NOMO-1 (cell line): ENCODE data around the gene GAD1.

Experiments used
- DNase-seq, 2 experiments: peaks; one replicate each; lab custom pipeline; 2025; ENCODE audit not compliant: unreplicated experiment in 2 of 2; lab: John Stamatoyannopoulos, UW

GAD1 gene

DNA sequence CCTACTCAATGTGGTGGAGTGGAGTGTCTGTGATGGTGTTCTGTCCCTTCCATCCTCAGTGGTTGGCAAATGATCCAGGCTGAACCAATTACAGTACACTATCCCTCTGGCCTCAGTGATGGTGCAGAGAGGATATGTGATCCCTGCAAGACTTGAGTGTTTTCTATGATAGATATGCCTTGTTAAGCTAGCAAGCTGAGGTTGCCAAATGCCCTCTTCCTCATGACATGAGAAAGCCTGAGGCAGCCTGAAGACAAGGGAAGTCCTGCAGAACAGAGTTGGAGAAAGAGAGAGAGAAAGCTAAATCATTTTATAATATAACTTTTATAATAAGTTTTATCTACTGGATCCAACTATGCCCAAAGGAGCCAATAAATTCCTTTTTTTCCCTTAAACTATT is 70.8 kb downstream of the GAD1 start:
- DNase-seq: no peak

DNA sequence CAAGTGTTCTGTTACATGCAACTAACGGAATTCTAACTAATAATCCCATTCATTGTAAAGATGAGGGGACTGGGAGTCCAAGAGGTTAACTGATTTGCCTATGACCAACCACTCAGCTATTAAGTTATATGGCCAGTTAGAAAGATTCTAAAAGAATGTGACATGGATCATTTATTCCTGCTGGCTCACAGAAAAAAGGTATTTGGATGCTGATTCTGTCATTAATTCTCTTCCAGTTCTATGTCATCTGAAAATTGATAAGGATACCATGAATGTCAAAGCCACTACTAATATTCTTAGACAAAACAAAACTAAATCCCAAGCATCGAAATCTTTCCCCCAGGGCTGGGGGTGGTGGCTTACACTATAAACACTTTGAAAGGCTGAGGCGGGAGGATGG is 71.2 kb downstream of the GAD1 start:
- no peak for DNase-seq

DNA sequence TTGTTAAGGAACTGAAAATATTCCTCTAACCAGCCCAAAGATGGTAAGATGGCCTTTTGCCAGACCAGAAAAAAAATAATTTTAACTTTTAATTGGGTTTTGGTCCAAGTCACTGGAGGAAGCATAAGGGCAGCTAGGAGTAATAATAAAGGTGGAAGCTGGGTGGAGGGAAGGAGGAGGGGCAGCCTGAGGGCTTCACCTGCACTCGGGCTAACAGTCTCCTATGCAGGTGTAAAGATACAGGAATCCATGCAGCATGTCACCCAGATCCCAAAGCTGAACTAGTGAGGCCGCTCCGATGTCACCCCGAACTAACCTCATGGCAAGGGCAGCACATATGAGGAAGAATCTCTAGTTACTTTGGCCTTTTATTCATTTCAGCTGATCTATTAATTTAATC is 75.2 kb downstream of the GAD1 start:
- DNase-seq: no peak

DNA sequence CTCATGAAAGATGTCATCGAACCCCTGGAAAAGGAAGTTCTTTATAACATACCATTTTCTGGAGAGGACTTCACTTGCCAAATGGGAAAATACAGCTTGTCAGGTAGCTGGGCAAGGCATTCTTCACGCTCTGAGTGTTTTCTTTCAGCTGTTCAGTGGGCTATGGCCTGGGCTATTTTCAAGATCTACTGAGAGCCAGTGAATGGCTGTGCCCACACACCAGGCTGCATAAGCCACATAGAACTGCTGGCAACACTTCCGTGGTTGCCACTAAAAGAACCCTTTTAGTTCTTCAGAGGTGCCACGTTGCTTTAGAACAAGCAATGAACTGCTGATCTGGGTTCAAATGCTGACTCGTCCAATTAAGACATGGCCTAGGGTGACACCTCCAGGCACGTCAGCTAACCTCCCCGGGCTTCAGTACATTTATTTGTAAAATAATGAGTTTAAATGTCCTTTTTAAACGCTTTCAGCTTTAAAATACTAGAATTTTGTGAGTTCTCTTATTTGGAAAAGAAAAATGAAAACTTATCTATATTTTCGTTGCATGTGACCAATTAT is 75.8 kb downstream of the GAD1 start:
- DNase-seq: no peak

DNA sequence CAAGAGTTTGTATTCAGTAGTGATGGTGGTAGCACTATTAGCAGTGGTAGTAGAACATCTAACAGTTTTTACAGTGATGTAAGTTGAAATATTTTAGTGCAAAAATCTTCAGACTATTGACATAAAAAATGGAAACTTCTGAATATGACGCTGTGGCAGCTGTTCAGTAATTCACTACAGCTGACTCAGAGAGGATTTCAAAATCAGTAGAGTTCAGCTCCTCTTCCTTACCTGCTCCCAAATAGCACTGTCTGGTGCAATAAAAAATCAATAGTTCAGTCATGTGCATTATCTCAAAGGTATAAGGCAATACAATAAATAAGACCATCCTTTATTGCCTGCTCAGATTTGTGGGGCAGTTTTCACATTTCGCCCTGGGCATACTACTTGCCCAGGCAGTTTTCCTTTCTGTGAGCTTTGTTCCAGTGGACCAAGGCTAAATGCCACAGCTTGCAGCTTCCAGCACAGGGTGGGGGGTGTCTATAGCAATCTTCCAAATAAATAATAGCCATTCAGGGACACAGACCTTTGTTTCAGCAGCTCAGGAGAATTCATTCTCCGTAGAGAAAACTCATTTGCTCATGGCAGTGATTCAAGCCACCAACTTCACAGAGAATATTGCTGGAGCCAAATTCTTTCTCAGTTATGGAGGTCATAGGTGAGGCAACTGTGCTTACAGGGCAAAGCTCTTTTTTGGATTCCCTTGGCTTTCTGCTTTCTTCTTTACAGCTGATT is 78.5 kb downstream of the GAD1 start:
- DNase-seq: no peak

DNA sequence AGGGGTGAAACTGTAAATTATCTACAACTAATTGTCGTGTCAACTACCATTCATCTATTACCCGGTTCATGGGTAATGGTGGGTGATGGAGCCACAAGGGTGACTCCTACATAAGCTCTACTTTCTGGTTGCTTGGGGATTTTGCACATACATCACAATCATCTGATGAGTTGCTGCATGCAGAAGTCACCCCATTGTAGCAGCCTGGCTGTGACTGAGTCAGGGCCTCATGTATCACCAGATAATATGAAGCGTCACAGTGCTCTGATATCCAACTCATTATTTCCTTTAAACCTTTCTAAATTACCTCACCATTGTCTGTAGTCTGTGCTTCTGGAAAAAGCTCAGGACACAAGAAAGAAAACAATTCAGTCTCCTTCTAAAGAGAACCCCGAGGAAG is 79.9 kb downstream of the GAD1 start:
- no peak for DNase-seq

DNA sequence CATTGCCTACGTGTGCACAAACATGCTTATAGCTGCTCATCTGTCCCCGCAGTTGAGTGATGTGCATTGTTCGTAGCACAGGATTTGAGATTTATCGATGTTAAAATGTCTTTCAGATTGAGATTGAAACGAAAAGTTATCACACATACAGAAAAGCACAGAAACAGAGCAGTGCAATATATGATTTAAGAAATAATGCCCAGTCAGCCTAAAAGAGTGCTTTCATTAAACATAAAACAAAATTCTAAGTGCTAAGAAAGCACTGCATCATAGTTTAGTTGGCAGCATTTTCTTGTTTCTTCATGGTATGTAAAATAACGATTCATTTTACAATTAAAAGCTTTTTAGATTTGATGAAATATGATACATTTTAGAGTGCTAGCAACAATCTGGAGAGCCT is 80.4 kb downstream of the GAD1 start:
- no peak for DNase-seq

DNA sequence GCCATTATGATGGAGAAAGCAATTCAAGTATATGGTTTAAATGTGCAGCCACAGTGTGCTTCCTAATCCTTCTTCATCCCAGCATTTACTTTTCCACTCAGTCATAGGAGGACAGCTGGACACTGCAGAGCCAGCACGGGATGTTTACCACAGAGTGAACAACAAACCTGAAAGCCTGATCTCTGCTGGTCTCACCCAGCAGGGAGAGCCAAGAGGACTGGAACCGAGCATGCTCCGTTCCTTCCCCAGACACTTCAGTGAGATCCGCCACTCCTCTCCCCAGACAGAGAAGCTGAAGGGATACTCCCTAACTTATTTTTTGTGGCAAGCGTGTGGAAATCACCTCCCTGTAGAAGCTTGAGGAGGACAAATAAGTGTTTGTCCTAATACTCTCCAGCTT is 89.2 kb downstream of the GAD1 start:
- no peak for DNase-seq
